Gastrocnemius medialis (tissue), 4 donors: ENCODE data around the gene MRPL38.

Source experiments
- CTCF ChIP-seq, 5 experiments: fragments of 450-650 bp in 3 of 5; fragments of 200-600 bp in 2 of 5; sonication (generic) in 2 of 5; IDR thresholded peaks in 4 of 5; conservative IDR thresholded peaks in 1 of 5; 1 replicate in 4 of 5; 2 replicates in 1 of 5; pipeline ENCODE4 v1.5.1; 2016 to 2019; ENCODE audit warnings: antibody characterized with exemption in 5 of 5, mild to moderate bottlenecking in 3 of 5, moderate library complexity in 3 of 5
- POLR2A ChIP-seq, 2 donors: fragments of 450-650 bp; IDR thresholded peaks; one replicate each; pipeline ENCODE4 v1.6.1; 2017; ENCODE audit warnings: antibody characterized with exemption in 2 of 2, mild to moderate bottlenecking in 2 of 2, moderate library complexity in 2 of 2

GRCh38 chr17:75950421-75950820, 45.7 kb upstream of the MRPL38 start:
- no peak for TF ChIP-seq POLR2A (IDR thresholded peaks at IDR 0.05)
- no peak for TF ChIP-seq CTCF (IDR thresholded peaks at IDR 0.05 in 4 of 5, conservative IDR thresholded peaks at IDR 0.05 in 1 of 5)
